MM.1S (cell line): ENCODE results near the gene CFAP77.

ENCODE experiments used
- DNase-seq: peaks from one replicate; pipeline ENCODE4 v3.0.0-alpha.2; 2015
- H2AFZ ChIP-seq: fragments of 300-600 bp; sonication (generic); 2 replicates; pipeline ENCODE4 v1.6.0; 2016; ENCODE audit warnings: antibody characterized with exemption, low read length
- H3F3A ChIP-seq: fragments of 300-600 bp; sonication (generic); 2 replicates; pipeline ENCODE4 v1.6.1; 2016; ENCODE audit warnings: mild to moderate bottlenecking, antibody characterized with exemption, low read length, moderate library complexity, mixed read lengths; ENCODE audit not compliant: insufficient read depth
- H3K27ac ChIP-seq: fragments of 300-600 bp; sonication (generic); 2 replicates; pipeline ENCODE4 v1.5.1; 2016; ENCODE audit warnings: mild to moderate bottlenecking, low read length
- H3K27me3 ChIP-seq: fragments of 300-600 bp; sonication (generic); replicated peaks from 2 replicates; pipeline ENCODE4 v1.6.0; 2016; ENCODE audit warnings: low read length; ENCODE audit not compliant: insufficient read depth
- H3K36me3 ChIP-seq: fragments of 300-600 bp; sonication (generic); replicated peaks from 2 replicates; pipeline ENCODE4 v1.6.1; 2016; ENCODE audit warnings: mild to moderate bottlenecking, low read length, mixed read lengths; ENCODE audit not compliant: insufficient read depth
- H3K4me1 ChIP-seq: fragments of 300-600 bp; sonication (generic); 2 replicates; pipeline ENCODE4 v1.6.1; 2016; ENCODE audit warnings: low read length, mixed read lengths
- H3K4me2 ChIP-seq: fragments of 300-600 bp; sonication (generic); 2 replicates; pipeline ENCODE4 v1.6.0; 2016; ENCODE audit warnings: low read depth, low read length
- H3K4me3 ChIP-seq: fragments of 300-600 bp; sonication (generic); 2 replicates; pipeline ENCODE4 v1.5.1; 2016; ENCODE audit warnings: low read length, mixed read lengths
- H3K79me2 ChIP-seq: fragments of 300-600 bp; sonication (generic); 2 replicates; pipeline ENCODE4 v1.6.1; 2016; ENCODE audit warnings: mixed run types, low read length, mixed read lengths
- H3K9ac ChIP-seq: fragments of 300-600 bp; sonication (generic); 2 replicates; pipeline ENCODE4 v1.6.1; 2016; ENCODE audit warnings: low read length, mixed read lengths
- H3K9me2 ChIP-seq: fragments of 300-600 bp; sonication (generic); replicated peaks from 2 replicates; pipeline ENCODE4 v1.6.1; 2016; ENCODE audit warnings: mild to moderate bottlenecking, low read length, mixed read lengths; ENCODE audit not compliant: insufficient read depth
- H3K9me3 ChIP-seq: fragments of 300-600 bp; sonication (generic); replicated peaks from 2 replicates; pipeline ENCODE4 v1.6.1; 2016; ENCODE audit warnings: mild to moderate bottlenecking, low read length, mixed read lengths; ENCODE audit not compliant: insufficient read depth
- H4K20me1 ChIP-seq: fragments of 300-600 bp; sonication (generic); 2 replicates; pipeline ENCODE4 v1.6.1; 2016; ENCODE audit warnings: mild to moderate bottlenecking, low read length, moderate library complexity, mixed read lengths; ENCODE audit not compliant: insufficient read depth
- CTCF ChIP-seq: fragments of 300-600 bp; sonication (generic); IDR thresholded peaks from 2 replicates; pipeline ENCODE4 v1.5.1; 2016; ENCODE audit warnings: antibody characterized with exemption, low read length, mixed read lengths
- EZH2 ChIP-seq: fragments of 300-600 bp; sonication (generic); optimal IDR thresholded peaks from 2 replicates; pipeline ENCODE3; 2017; ENCODE audit warnings: low read depth, mild to moderate bottlenecking, antibody characterized with exemption, low read length, mixed read lengths
- EZH2phosphoT487 ChIP-seq: fragments of 300-600 bp; sonication (generic); IDR thresholded peaks from 2 replicates; pipeline ENCODE4 v1.6.1; 2018; ENCODE audit warnings: antibody characterized with exemption, low read length

Gene CFAP77

DNA sequence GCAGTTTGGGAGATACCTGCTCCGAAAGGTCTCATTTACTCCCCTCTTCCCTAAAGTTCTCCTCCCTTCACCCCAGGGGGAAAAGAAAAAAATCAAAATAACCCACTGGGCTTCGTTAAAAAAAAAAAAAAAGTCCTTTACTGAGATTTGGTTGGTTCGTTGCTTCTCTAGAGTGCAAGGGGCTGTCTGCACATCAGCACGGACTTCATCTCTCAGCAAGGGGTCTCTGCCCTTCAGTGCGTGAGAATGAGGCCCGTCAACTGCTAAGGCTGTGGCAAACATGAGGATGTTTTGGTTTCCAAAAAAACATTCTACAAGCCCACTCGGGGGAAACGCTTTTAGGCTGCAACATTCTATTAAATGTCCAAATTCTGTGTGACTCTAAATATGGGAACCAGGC lies 182.4 kb downstream of the CFAP77 start:
- H3K9me3 ChIP-seq = no peaks in the 10 kb centered on the region
- H3K79me2 ChIP-seq = no peaks in the 10 kb centered on the region
- H3K27ac ChIP-seq = no peak overlapping the region
- H3K9me2 ChIP-seq = no peaks in the 10 kb centered on the region
- no peaks in the 10 kb centered on the region for H3K36me3 ChIP-seq
- TF ChIP-seq CTCF (no peak), EZH2 (no peak), EZH2phosphoT487 (no peak)
- DNase-seq = no peak
- H3F3A ChIP-seq = no peaks in the 10 kb centered on the region
- no peak overlapping the region for H3K9ac ChIP-seq
- no peak overlapping the region for H3K4me2 ChIP-seq
- H2AFZ ChIP-seq = no peak overlapping the region
- H4K20me1 ChIP-seq = 0 out of 2 replicates have a peak, but pooled peaks cover 3% of the 10 kb centered on the region
- H3K4me1 ChIP-seq = no peaks in the 10 kb centered on the region
- no peak overlapping the region for H3K4me3 ChIP-seq
- peaks cover 11% of the 10 kb centered on the region for H3K27me3 ChIP-seq

GRCh38 chr9:132594412-132594811 lies 184.4 kb downstream of the CFAP77 start:
- 0 out of 2 replicates have a peak, but pooled peaks cover 3% of the 10 kb centered on the region for H4K20me1 ChIP-seq
- no peak overlapping the region for H3K4me2 ChIP-seq
- H3F3A ChIP-seq = no peaks in the 10 kb centered on the region
- H3K27ac ChIP-seq = no peak overlapping the region
- H3K4me3 ChIP-seq = no peak overlapping the region
- H3K36me3 ChIP-seq = no peaks in the 10 kb centered on the region
- no peak for DNase-seq
- no peak overlapping the region for H3K9ac ChIP-seq
- no peaks in the 10 kb centered on the region for H3K9me2 ChIP-seq
- H3K27me3 ChIP-seq = no peaks in the 10 kb centered on the region; the same call in 1 of the 2 replicates
- no peaks in the 10 kb centered on the region for H3K9me3 ChIP-seq
- H2AFZ ChIP-seq = no peak overlapping the region
- H3K79me2 ChIP-seq = no peaks in the 10 kb centered on the region
- no peaks in the 10 kb centered on the region for H3K4me1 ChIP-seq
- no peak for TF ChIP-seq EZH2phosphoT487
- no peak for TF ChIP-seq CTCF
- TF ChIP-seq EZH2 = no peak

DNA sequence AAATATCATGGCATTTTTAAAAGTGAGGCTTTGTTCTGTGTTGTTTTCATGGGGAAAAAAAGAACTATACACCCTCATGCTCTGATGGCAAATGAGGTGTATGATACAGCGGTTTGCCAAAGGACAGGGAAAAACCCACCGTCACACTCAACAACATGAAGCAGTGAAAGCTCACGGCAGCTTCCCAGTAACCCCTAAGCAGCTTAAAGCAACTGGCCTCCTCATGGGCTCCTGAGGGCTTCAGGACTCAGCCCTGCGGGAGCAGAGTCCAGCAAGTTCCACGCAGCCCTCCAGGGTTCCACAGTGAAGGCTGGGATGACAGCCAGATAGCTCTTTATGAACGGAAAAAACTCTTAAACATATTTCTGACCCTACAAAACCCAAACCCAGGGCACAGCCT lies 185.3 kb downstream of the CFAP77 start:
- TF ChIP-seq CTCF (no peak), EZH2 (no peak), EZH2phosphoT487 (no peak)
- Histone ChIP-seq H3K27ac (no peak overlapping the region), H3K9ac (no peak overlapping the region), H3K36me3 (no peaks in the 10 kb centered on the region), H3K4me2 (no peak overlapping the region), H3K9me2 (no peaks in the 10 kb centered on the region), H3K27me3 (no peaks in the 10 kb centered on the region), H3K9me3 (no peaks in the 10 kb centered on the region), H3K4me1 (no peaks in the 10 kb centered on the region), H3K79me2 (no peaks in the 10 kb centered on the region), H2AFZ (no peak overlapping the region), H4K20me1 (0 out of 2 replicates have a peak, but pooled peaks cover 3% of the 10 kb centered on the region), H3F3A (no peaks in the 10 kb centered on the region), H3K4me3 (no peak overlapping the region)
- DNase-seq = no peak
